T follicular helper cell (primary cell): ENCODE data around the gene MRPS11.
"Not testable (repeated sequence)": the region's sequence is repeated elsewhere in the genome, so short reads cannot be mapped to it uniquely, and the experiment has no call there.

ENCODE experiments used
- DNase-seq: peaks from one replicate; pipeline ENCODE4 v3.0.0-alpha.2; 2020; ENCODE audit warnings: low read depth
- total RNA-seq, 2 experiments: gene quantifications; one replicate each; lab custom pipeline; 2026; lab: John Stamatoyannopoulos, UW

Gene MRPS11
- 23.5 to 29.7 reads per million in 2 experiments for total RNA-seq

- DNase-seq, result peak; percentile 86
Measured at GRCh38 chr15:88467073-88467934, at the start of gene MRPS11, which contains the start of gene MRPL46. MRPS11 (plus strand) TSS chr15:88467708; CDS start chr15:88467718, 10 bp downstream. MRPL46 (minus strand) TSS chr15:88467388; CDS start chr15:88467377, 11 bp downstream.

DNA sequence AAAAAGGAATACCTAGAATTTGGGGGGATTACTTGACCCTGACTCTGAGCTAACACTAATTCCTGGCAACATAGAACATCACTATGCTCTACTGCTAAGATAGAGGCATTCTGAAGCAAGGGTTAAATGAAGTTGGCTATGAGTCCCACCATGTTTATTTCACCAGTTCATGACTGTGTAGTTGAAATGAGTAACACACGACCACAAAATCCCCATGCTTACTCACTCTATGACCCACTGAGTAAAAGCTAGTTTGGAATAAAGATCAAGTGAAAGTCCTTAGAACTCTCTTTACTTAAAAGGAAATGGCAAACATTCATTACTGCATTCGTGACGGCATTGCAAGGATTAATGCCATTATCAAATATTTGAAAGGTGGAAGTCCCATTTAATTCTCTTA, 47.7 kb upstream of the MRPS11 start:
- DNase-seq, result no peak

- no peak for DNase-seq
Measured at GRCh38 chr15:88423331-88423730, 44.2 kb upstream of the MRPS11 start.

DNA sequence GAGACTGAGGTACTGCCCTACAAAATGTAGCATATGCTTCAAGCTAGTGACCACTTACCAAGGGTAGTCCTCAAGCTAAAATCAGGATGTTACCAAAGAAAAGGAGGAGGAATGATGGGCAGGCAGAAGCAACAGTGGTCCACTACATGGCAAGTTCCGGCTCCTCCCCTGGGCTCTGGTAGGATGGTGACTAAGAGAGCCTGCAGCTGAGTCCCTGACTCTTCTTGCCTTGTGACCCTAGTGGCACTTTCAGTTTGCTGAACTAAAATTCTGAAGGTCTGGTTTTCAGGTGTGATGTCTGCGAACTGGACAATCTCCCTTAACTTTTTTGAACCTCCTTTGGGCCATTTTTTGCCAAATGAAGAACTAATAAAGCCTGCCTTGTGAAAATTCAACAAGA, 41.2 kb upstream of the MRPS11 start:
- no peak for DNase-seq

DNA sequence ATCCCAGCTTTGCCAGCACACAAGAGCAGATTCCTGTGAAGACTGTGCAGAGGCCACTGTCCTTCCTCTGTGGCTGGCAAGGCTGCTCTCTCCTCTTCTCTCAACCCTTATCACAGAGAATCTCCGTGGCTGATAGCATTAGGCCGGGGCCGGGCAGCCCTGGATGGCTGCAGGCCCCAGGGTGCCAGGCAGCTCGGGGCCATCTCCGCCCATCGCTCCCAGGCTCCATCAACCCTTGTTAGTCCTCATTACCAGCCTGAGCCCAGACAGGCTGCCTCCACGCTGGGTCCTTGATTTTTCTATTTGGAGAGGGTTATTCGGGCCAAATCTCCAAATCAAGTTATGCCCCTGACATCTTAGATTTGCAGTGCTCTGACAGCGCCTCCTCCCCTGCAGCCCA, 39.5 kb upstream of the MRPS11 start:
- no peak for DNase-seq

GRCh38 chr15:88428805-88429605, 38.5 kb upstream of the MRPS11 start:
- DNase-seq, result no peak

DNA sequence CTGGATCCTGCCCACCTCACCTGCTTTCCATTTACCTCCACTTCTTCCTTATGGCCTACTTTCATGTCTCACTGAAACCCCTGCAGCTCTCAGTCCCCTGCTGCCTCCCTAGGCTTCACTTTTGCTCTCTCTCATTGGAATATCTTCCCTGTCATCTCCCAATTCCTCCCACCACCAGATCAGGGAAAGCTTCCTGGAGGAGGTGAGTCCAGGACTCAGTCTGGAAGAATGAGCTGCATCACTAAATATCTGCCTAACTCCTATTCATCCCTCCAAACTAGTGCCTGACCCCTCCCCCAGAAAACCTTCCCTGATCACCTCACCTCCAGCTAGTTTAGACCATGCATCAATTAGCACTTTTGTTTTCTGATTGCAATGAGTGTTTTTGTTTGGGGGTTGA, 37.5 kb upstream of the MRPS11 start:
- no peak for DNase-seq

DNA sequence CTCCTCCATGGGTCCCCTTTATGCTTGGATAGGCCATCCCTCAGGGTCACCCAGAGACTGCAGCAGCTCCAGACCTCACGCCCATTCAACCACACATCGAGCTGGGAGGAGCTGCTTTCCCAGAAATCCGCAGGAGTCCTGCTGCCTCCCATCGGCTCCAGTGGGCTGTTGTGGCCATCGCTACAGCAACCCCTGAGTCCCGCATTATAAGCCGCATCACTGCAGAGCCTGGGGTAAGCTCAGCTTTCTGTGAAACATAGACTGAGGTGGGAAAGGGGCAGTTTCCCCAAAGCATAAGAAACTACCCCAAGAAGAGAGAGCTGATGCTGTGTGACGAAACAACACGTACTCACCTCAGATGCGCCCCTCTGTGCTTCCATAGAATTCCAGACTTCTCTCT, 36.1 kb upstream of the MRPS11 start:
- no peak for DNase-seq

DNA sequence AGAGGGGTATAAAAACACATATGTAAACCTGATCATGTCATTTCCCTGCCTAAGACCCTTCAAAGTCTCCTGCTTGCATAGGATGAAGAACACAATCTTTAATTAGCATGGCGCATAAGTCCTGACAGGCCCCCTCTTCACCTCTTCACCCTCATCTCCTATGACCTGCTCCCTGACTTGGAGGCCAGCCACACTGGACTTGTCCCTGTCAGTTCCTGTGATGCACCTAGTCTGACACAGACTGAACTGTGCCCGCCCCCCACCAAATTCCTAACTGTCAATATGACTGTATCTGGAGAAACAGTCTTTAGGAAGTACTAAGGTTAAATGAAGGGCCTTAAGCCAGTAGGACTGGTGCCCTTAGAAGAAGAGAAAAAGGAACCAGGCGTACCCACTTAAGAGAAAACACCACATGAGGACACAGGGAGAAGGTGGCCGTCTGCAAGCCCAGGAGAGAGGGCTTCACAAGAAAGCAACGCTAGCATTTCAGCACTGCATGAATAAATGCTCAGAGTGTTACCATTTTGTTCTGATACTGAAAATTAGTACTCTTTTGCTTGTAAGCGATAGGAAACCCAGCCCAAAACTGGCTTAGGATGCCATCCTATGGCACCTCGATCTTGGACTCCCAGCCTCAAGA, 34.3 kb upstream of the MRPS11 start:
- no peak for DNase-seq

DNA sequence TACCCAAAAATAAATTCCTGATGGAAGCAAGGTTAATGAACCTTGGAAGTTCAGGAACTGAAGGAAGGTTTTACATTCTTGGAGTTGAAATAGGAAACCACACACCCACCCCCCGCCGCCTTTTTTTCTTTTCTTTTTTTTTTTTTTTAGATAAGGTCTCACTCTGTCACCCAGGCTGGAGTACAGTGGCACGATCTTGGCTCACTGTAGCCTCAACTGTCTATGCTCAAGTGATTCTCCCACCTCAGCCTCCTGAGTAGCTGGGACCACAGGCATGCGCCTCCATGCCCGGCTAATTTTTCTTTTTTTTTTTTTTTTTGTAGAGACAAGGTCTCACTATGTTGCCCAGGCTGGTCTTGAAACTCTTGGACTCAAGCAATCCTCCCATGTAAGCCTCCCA, 33.4 kb upstream of the MRPS11 start:
- DNase-seq, result not testable (repeated sequence)

- DNase-seq, result no peak
Measured at GRCh38 chr15:88438181-88438580, 29.3 kb upstream of the MRPS11 start.

GRCh38 chr15:88440021-88440420, 27.5 kb upstream of the MRPS11 start:
- DNase-seq, result no peak

DNA sequence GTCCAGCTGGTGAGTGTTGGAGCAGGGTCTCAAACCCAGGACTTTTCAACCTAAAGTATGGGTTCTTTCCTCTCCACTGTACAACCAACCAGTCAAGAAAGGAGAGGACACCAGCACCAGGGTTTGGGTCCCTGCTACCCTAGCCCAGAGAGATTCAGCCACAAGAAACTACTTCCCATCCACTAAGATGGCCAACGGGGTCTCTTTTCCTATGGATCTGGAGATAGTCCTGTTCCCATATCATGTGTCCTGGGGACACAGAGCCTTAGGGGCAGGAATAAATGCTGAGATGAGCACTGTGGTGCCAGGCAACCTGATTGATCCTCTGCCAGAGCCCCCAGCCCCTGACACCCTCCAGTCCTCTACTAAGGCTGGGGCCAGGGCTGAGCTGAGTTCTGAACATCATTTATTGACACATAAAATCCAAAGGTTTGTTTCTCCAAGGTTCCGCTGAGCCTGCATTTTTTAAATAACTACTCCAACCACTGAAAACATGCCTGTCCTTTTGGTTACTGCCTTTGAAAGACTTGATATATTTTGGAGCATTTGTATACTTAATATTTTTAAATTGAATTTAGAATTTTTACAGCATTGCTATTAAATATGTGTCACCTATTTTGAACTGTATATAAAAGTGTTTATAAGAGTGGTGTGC, 26.3 kb upstream of the MRPS11 start:
- no peak for DNase-seq

GRCh38 chr15:88447206-88447605, 20.3 kb upstream of the MRPS11 start:
- DNase-seq, result no peak

- no peak for DNase-seq
Measured at GRCh38 chr15:88447741-88448140, 19.8 kb upstream of the MRPS11 start.

DNA sequence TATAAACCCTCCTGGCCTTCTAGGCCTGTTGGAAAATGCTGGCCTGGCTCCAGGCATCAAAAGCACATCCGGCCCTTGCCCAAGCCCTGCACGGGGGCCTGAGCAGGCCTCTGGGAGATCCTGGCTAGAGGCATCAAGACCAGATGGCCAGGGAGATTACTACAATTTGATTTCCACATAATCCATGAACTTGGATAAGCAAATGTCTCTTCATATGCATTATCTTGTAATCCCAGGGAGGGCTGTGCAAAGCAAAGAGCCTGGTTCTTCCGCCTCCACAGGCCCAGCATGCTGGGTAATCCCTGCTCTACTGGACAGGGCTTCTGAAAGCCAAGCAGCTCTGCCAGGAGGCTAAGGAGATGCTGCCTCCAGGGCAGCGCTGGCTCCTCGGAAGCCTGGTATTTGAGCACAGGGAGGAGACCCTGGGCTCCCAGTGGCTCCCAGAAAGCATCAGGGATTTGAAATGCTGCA, 18.5 kb upstream of the MRPS11 start:
- no peak for DNase-seq

- DNase-seq, result no peak
Measured at GRCh38 chr15:88449581-88449980, 17.9 kb upstream of the MRPS11 start.

- DNase-seq, result peak; percentile 30
Measured at GRCh38 chr15:88450125-88450798, 17.2 kb upstream of the MRPS11 start.

- no peak for DNase-seq
Measured at GRCh38 chr15:88453651-88454050, 13.9 kb upstream of the MRPS11 start.

- no peak for DNase-seq
Measured at GRCh38 chr15:88454236-88454635, 13.3 kb upstream of the MRPS11 start.
